H9 (cell line): ENCODE results near the gene HGF. TPM values are rescaled to one million over a fixed set of nuclear protein-coding genes. Genes with fewer than 3 reads are reported as not detected.
"Not testable (repeated sequence)": the region's sequence is repeated elsewhere in the genome, so short reads cannot be mapped to it uniquely, and the experiment has no call there.

ENCODE experiments used
- DNase-seq: peaks from one replicate; pipeline ENCODE4 v3.0.0-alpha.2; 2017
- H2AFZ ChIP-seq: one replicate; pipeline ENCODE4 v1.6.1; 2013; ENCODE audit warnings: mild to moderate bottlenecking, low read length, control low read depth, moderate library complexity
- H2AK5ac ChIP-seq: 2 replicates; pipeline ENCODE4 v1.6.1; 2013; ENCODE audit warnings: low read length, control low read depth, mixed read lengths; ENCODE audit not compliant: insufficient read length
- H2BK120ac ChIP-seq: one replicate; pipeline ENCODE4 v1.6.1; 2013; ENCODE audit warnings: low read depth, mild to moderate bottlenecking, low read length, control low read depth, inconsistent platforms; ENCODE audit not compliant: poor library complexity, severe bottlenecking
- H2BK12ac ChIP-seq: 2 replicates; pipeline ENCODE4 v1.6.1; 2013; ENCODE audit warnings: low read length, control low read depth, mixed read lengths, low read depth; ENCODE audit not compliant: insufficient read length
- H2BK15ac ChIP-seq: 2 replicates; pipeline ENCODE4 v1.6.1; 2013; ENCODE audit warnings: low read depth, low read length, control low read depth
- H2BK20ac ChIP-seq: one replicate; pipeline ENCODE4 v1.6.1; 2013; ENCODE audit warnings: low read depth, mild to moderate bottlenecking, low read length, control low read depth, inconsistent platforms; ENCODE audit not compliant: poor library complexity, severe bottlenecking
- H2BK5ac ChIP-seq: 2 replicates; pipeline ENCODE4 v1.6.1; 2013; ENCODE audit warnings: low read length, control low read depth, mixed read lengths; ENCODE audit not compliant: insufficient read length
- H3K14ac ChIP-seq: 2 replicates; pipeline ENCODE4 v1.6.1; 2013; ENCODE audit warnings: low read length, control low read depth; ENCODE audit not compliant: insufficient read depth
- H3K18ac ChIP-seq: 2 replicates; pipeline ENCODE4 v1.6.1; 2013; ENCODE audit warnings: low read depth, mild to moderate bottlenecking, mixed read lengths, low read length, control low read depth; ENCODE audit not compliant: insufficient read length
- H3K23ac ChIP-seq: 2 replicates; pipeline ENCODE4 v1.6.1; 2013; ENCODE audit warnings: low read length, control low read depth, mixed read lengths, low read depth; ENCODE audit not compliant: insufficient read length
- H3K23me2 ChIP-seq: 2 replicates; pipeline ENCODE4 v1.6.1; 2013; ENCODE audit warnings: low read depth, mild to moderate bottlenecking, mixed read lengths, low read length, control low read depth; ENCODE audit not compliant: insufficient read length, poor library complexity, severe bottlenecking
- H3K27ac ChIP-seq: 2 replicates; pipeline ENCODE4 v1.5.1; 2013; ENCODE audit warnings: low read length, control low read depth, mixed read lengths, low read depth; ENCODE audit not compliant: insufficient read length
- H3K27me3 ChIP-seq: 2 replicates; pipeline ENCODE4 v1.6.1; 2013; ENCODE audit warnings: low read length, control low read depth, inconsistent platforms; ENCODE audit not compliant: insufficient read depth
- H3K4ac ChIP-seq: 2 replicates; pipeline ENCODE4 v1.6.1; 2013; ENCODE audit warnings: low read depth, mild to moderate bottlenecking, control low read depth, inconsistent platforms, low read length, moderate library complexity
- H3K4me1 ChIP-seq: 2 replicates; pipeline ENCODE4 v1.6.1; 2013; ENCODE audit warnings: low read length, control low read depth, inconsistent platforms; ENCODE audit not compliant: insufficient read depth
- H3K4me2 ChIP-seq: 2 replicates; pipeline ENCODE4 v1.6.1; 2013; ENCODE audit warnings: low read length, control low read depth, mixed read lengths; ENCODE audit not compliant: insufficient read length, insufficient read depth
- H3K56ac ChIP-seq: 2 replicates; pipeline ENCODE4 v1.6.1; 2013; ENCODE audit warnings: low read depth, mild to moderate bottlenecking, mixed read lengths, low read length, control low read depth; ENCODE audit not compliant: insufficient read length
- H3K79me1 ChIP-seq: 2 replicates; pipeline ENCODE4 v1.6.1; 2013; ENCODE audit warnings: low read depth, mild to moderate bottlenecking, moderate library complexity, low read length, control low read depth, inconsistent platforms; ENCODE audit not compliant: insufficient read depth, poor library complexity, severe bottlenecking
- H3K79me2 ChIP-seq: 2 replicates; pipeline ENCODE4 v1.6.1; 2013; ENCODE audit warnings: low read length, control low read depth, inconsistent platforms; ENCODE audit not compliant: insufficient read depth
- H3K9ac ChIP-seq: 2 replicates; pipeline ENCODE4 v1.6.1; 2013; ENCODE audit warnings: low read length, control low read depth, mixed read lengths; ENCODE audit not compliant: insufficient read length; ENCODE audit errors: extremely low read depth
- H3K9me3 ChIP-seq: one replicate; pipeline ENCODE4 v1.6.1; 2013; ENCODE audit warnings: low read depth, low read length, inconsistent platforms; ENCODE audit not compliant: control insufficient read depth
- H3T11ph ChIP-seq: one replicate; pipeline ENCODE4 v1.6.1; 2013; ENCODE audit warnings: mild to moderate bottlenecking, low read length, control low read depth, inconsistent platforms
- H4K20me1 ChIP-seq: one replicate; pipeline ENCODE4 v1.6.1; 2013; ENCODE audit not compliant: control insufficient read depth, insufficient read length, insufficient read depth
- H4K5ac ChIP-seq: 2 replicates; pipeline ENCODE4 v1.6.1; 2013; ENCODE audit warnings: low read depth, mild to moderate bottlenecking, mixed read lengths, low read length, control low read depth; ENCODE audit not compliant: insufficient read length
- H4K8ac ChIP-seq: replicated peaks from 2 replicates; pipeline ENCODE4 v1.6.1; 2013; ENCODE audit warnings: low read length, control low read depth, mixed read lengths, low read depth; ENCODE audit not compliant: insufficient read length
- H4K91ac ChIP-seq: 2 replicates; pipeline ENCODE4 v1.6.1; 2013; ENCODE audit warnings: low read depth, mild to moderate bottlenecking, moderate library complexity, mixed read lengths, low read length, control low read depth; ENCODE audit not compliant: insufficient read length
- H3K27ac Mint-ChIP-seq, 3 experiments: 2 replicates in 2 of 3; 3 replicates in 1 of 3; pipeline ENCODE4 v1.8.0; 2020 to 2021; ENCODE audit warnings: mixed read lengths in 3 of 3, mild to moderate bottlenecking in 1 of 3, moderate library complexity in 1 of 3
- H3K27me3 Mint-ChIP-seq: 2 replicates; pipeline ENCODE4 v1.8.0; 2021; ENCODE audit warnings: low read depth, mild to moderate bottlenecking, moderate library complexity, mixed read lengths
- H3K36me3 Mint-ChIP-seq, 3 experiments: 2 replicates in 2 of 3; 3 replicates in 1 of 3; pipeline ENCODE4 v1.8.0; 2020 to 2021; ENCODE audit warnings: low read depth in 3 of 3, mixed read lengths in 3 of 3; ENCODE audit not compliant: insufficient read depth in 1 of 3
- H3K4me1 Mint-ChIP-seq, 2 experiments: 2 replicates each; pipeline ENCODE4 v1.8.0; 2020; ENCODE audit warnings: mixed read lengths in 2 of 2
- H3K4me3 Mint-ChIP-seq, 2 experiments: 2 replicates in 1 of 2; 3 replicates in 1 of 2; pipeline ENCODE4 v1.8.0; 2020 to 2021; ENCODE audit warnings: mild to moderate bottlenecking in 2 of 2, mixed read lengths in 2 of 2, moderate library complexity in 1 of 2
- H3K9me3 Mint-ChIP-seq, 2 experiments: 2 replicates in 1 of 2; 3 replicates in 1 of 2; pipeline ENCODE4 v1.8.0; 2020; ENCODE audit warnings: mild to moderate bottlenecking in 2 of 2, mixed read lengths in 2 of 2, moderate library complexity in 1 of 2
- CTCF ChIP-seq: fragments of 200-600 bp; sonication (generic); conservative IDR thresholded peaks from 3 replicates; pipeline ENCODE4 v1.8.0; 2021; ENCODE audit warnings: antibody characterized with exemption, mild to moderate bottlenecking
- WGBS: extraction: QIAGEN DNeasy Blood & Tissue Kit; methylation state at CpG from one replicate; pipeline ENCODE4 v1.1.7; 2013; ENCODE audit warnings: missing lambda C conversion rate, low lambda C conversion rate, mixed read lengths; ENCODE audit not compliant: insufficient read length; ENCODE audit errors: extremely low coverage; 5-methylcytosine and 5-hydroxymethylcytosine counted together
- total RNA-seq: library from RNA; stranded (reverse); gene quantifications from 2 replicates; pipeline ENCODE4 v1.2.1, GENCODE V29; 2021

Gene HGF
- total RNA-seq, 1 experiment from 2014 or later, result 0.15 TPM

GRCh38 chr7:81810476-81811155 lies 40.8 kb upstream of the HGF start:
- 0 out of 5 replicates have a peak, but pooled peaks cover 0 to 2% of the 10 kb centered on the region in 2 experiments for H3K9me3 Mint-ChIP-seq
- Histone ChIP-seq H2AK5ac (no peak overlapping the region), H3K4me2 (no peak overlapping the region), H4K8ac (no peak overlapping the region), H3K23me2 (no peaks in the 10 kb centered on the region), H3K9me3 (no peaks in the 10 kb centered on the region), H3K79me1 (no peaks in the 10 kb centered on the region), H3T11ph (no peak overlapping the region), H2BK20ac (no peak overlapping the region), H3K79me2 (no peaks in the 10 kb centered on the region), H2BK5ac (no peak overlapping the region), H3K9ac (no peak overlapping the region), H3K27me3 (no peaks in the 10 kb centered on the region), H2BK15ac (no peak overlapping the region), H2BK12ac (no peak overlapping the region), H3K4ac (no peak overlapping the region), H3K23ac (no peak overlapping the region), H3K14ac (no peak overlapping the region), H2AFZ (no peak overlapping the region), H3K27ac (no peak overlapping the region), H2BK120ac (no peak overlapping the region), H3K4me1 (no peaks in the 10 kb centered on the region), H4K20me1 (no peaks in the 10 kb centered on the region), H3K56ac (no peak overlapping the region), H4K91ac (no peak overlapping the region), H4K5ac (no peak overlapping the region), H3K18ac (no peak overlapping the region)
- no peaks in the 10 kb centered on the region for H3K36me3 Mint-ChIP-seq
- WGBS, result no CpG with 5 or more reads among the region's 6 CpGs
- H3K27ac Mint-ChIP-seq, result no peak overlapping the region; a peak in 1 of 7 replicates
- no peak overlapping the region for H3K4me3 Mint-ChIP-seq
- no peaks in the 10 kb centered on the region for H3K4me1 Mint-ChIP-seq
- DNase-seq, result no peak
- no peaks in the 10 kb centered on the region for H3K27me3 Mint-ChIP-seq
- TF ChIP-seq CTCF, result no peak

- H3K9ac ChIP-seq, H4K20me1 ChIP-seq, H3K36me3 Mint-ChIP-seq: not testable (repeated sequence)
These were observed 38.5 kb upstream of the HGF start for GRCh38 chr7:81808310-81808709.

More at GRCh38 chr7:81808310-81808709, 38.5 kb upstream of the HGF start:
- H2BK20ac ChIP-seq, H3K27ac Mint-ChIP-seq, H3K4me2 ChIP-seq, H3K56ac ChIP-seq, H3K23ac ChIP-seq, H4K5ac ChIP-seq, H3K9me3 Mint-ChIP-seq, H3K4me1 ChIP-seq, H2AK5ac ChIP-seq, H3K9me3 ChIP-seq, H4K8ac ChIP-seq, H3K14ac ChIP-seq, H2BK15ac ChIP-seq, H3K27ac ChIP-seq, H3K4ac ChIP-seq, H3K27me3 ChIP-seq, H2AFZ ChIP-seq, H2BK12ac ChIP-seq, H3K23me2 ChIP-seq, H3K79me2 ChIP-seq, H3K79me1 ChIP-seq, H3K4me3 Mint-ChIP-seq, H3T11ph ChIP-seq, H3K4me1 Mint-ChIP-seq, H3K27me3 Mint-ChIP-seq, DNase-seq, H2BK5ac ChIP-seq, H3K18ac ChIP-seq, H4K91ac ChIP-seq, H2BK120ac ChIP-seq: not testable (repeated sequence)
